ENCODE results near the gene MEGF6.

Gene MEGF6

DNA sequence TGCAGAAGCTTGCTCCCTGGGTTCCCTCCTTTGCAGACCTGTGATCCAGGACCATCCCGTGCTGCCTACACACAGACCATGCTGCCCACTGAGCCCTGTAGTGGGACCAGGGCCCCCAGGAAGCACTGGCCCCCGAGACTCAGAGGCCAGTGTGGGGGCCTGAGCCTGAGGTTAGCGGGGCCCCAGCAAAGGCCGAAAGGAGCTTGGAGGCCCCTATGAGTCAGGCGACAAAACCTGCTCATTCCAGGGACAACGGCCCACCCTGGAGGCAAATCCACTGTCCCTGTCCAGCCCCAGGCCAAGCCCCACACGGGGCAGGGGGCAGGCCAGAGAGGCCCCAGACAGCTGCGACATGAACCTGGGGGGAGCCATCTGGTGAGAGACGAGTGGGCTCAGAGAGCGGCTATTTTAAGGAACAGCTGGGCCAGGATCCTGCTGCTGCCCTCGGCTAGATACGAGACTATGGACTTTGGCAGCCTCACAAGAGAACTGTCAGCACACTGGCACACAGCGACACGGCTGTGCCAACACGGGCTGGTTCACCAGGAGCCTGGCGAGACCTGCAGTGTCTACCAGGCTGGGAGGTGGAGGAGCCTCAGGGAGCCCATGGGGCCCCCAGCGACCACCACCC lies 82.1 kb downstream of the MEGF6 start:
- Mint-ChIP-seq H3K27ac (no peak overlapping the region), H3K4me3 (peak overlapping the region; percentile 1), H3K9me3 (no peaks in the 10 kb centered on the region), H3K27me3 (no peaks in the 10 kb centered on the region), H3K4me1 (peaks cover 18% of the 10 kb centered on the region), H3K36me3 (no peaks in the 10 kb centered on the region)

DNA sequence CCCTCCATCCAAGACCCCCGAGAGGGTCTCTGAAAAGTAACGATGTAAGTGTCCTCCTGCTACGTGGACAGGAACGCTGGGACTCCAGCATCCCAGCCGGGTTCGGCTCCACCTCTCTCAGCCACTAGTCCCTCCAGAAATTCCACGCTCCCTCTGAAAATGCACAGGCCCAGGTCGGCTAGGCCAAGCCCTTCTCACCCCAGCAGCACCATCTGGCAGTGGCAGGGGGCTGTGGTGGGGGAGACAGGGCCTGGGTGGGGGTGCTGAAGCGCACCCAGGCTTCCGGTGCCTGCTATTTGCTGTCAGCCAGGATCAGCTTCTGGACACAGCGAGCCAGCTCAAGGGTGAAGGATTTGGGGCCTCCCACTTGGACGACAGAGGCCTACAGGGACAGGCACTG lies 83.5 kb downstream of the MEGF6 start:
- no peaks in the 10 kb centered on the region for H3K9me3 Mint-ChIP-seq
- peaks cover 18% of the 10 kb centered on the region for H3K4me1 Mint-ChIP-seq
- no peak overlapping the region for H3K27ac Mint-ChIP-seq
- H3K36me3 Mint-ChIP-seq = no peaks in the 10 kb centered on the region
- no peaks in the 10 kb centered on the region for H3K27me3 Mint-ChIP-seq
- no peak overlapping the region for H3K4me3 Mint-ChIP-seq

DNA sequence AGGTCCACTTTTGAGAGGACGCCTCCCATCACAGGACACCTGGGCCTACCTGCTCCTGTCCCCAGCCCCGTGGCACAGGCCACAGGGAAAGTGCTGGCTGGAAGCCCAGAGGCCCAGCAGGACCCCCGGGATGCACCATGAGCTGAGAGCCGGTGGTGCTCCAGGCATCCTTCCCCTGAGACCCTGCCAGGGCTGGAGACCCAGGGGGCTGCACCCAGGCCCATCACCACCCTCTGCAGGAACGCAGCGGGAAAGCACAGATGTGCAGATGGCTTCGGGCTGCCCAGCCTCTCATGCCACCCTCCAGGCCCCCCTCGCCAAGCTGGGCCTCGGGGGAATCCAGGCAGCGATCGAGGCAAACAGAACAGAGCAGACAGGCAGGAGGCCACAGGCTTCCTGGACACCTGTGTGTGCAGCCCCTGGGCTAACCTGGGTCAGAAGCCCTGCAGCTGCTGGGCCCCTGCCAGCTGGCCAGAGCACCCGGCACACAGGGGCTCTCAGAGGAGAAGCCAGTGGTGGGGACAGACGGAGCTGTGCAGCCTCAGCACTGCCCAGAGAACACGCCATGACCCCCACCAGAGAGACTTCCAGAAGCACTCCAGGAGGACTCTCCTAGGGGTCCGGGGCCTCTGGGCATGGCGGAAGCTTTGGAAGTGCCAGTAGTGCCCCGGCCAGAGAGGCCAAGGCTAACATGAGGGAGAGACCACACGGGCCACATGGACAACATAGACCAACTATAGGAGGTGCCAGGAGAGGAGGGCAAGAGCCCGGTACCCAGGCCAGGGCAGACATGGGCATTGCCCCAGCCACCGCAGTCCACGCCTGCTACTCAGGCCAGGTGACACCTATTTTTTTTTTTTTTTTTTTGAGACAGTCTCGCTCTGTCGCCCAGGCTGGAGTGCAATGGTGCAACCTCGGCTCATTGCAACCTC lies 85.5 kb downstream of the MEGF6 start:
- H3K9me3 Mint-ChIP-seq = no peaks in the 10 kb centered on the region
- H3K36me3 Mint-ChIP-seq = no peaks in the 10 kb centered on the region
- no peaks in the 10 kb centered on the region for H3K27me3 Mint-ChIP-seq
- no peak overlapping the region for H3K27ac Mint-ChIP-seq
- H3K4me3 Mint-ChIP-seq = no peak overlapping the region
- H3K4me1 Mint-ChIP-seq = peaks cover 14% of the 10 kb centered on the region

DNA sequence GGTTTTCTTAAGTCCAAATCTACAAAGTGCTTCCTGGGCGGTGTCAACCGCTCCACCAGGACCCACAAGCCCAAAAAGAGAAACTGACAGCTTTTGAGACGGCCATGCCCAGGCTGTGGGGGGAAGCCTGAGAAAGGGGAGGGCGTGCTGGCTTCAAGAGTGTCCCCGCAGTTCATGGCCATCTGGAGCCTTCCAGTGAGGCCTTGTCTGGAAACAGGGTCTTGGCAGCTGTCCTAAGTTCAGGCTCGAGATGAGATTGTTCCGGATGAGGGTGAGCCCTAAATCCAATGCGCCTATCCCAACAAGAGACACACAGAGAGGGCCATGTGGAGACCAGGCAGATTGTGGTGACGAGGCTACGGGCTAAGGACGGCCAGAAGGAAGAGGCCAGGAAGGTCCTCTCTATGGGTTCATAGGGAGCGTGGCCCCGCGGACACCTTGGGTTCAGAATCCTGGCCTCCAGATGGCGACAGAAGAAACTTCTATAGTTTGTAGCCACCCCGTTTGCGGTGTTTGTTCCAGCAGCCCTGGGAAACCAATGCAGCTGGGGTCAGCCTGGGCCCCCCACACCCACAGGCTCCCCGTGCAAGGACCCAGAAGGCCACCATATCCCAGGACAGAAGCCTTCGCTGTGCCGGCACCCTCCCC lies 86.6 kb downstream of the MEGF6 start:
- Mint-ChIP-seq H3K4me1 (peaks cover 7% of the 10 kb centered on the region), H3K36me3 (no peaks in the 10 kb centered on the region), H3K27ac (no peak overlapping the region), H3K9me3 (no peaks in the 10 kb centered on the region), H3K27me3 (no peaks in the 10 kb centered on the region), H3K4me3 (no peak overlapping the region)

DNA sequence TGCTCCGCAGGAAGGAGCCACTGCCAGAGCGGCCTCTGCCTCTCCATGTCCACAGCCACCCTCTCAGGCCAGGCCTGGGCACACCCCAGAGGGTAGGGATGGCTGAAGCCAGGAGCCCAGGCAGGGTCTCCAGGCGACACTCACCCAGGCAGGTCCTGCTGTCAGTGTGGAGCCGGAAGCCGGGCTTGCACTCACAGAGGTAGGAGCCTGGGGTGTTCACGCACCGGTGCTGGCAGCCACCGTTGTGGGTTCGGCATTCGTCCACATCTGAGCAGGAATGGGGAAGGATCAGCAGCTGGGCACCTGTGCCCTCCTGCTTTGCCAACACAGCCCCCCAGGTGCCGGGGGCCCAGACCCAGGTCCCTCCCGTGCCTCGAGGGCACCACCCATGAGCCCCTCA lies 87.3 kb downstream of the MEGF6 start:
- H3K9me3 Mint-ChIP-seq = no peaks in the 10 kb centered on the region
- H3K27me3 Mint-ChIP-seq = no peaks in the 10 kb centered on the region
- no peak overlapping the region for H3K27ac Mint-ChIP-seq
- no peaks in the 10 kb centered on the region for H3K36me3 Mint-ChIP-seq
- H3K4me1 Mint-ChIP-seq = peaks cover 7% of the 10 kb centered on the region
- H3K4me3 Mint-ChIP-seq = no peak overlapping the region

DNA sequence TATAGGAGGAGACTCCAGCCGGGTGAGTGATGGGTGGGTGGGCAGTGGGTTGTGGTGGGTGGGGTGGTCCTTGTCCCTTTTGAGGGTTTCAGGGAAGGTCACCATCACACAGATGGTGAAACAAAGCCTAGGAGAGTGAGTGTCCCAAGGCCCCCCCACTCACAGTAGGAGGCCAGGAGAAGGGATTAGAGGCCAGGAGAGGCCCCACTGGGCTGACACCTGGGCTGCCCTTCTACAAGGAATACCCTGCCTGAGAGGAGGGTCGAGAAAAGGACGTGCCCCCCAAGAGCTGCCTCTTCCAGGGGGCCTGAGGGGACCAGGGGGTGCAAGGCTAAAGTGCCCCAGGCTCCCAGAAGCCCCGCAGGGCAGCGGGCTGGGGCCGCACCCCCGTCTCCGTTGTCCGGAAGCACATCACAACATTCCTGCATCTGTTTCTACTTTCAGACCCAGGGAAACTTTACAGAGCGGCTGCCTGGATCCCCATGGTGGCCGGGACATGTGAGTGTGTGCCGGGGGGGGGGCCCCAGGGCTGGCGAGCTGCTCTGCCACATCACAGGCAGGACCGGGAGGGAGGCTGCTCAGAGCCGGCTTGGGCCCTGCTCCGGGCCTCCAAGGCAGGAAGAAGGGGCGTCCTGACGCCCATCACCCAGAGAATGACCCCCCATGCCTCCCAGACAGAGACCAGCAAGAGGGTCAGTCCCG lies 88.6 kb downstream of the MEGF6 start:
- Mint-ChIP-seq H3K27me3 (no peaks in the 10 kb centered on the region), H3K27ac (no peak overlapping the region), H3K4me1 (no peaks in the 10 kb centered on the region), H3K36me3 (no peaks in the 10 kb centered on the region), H3K4me3 (no peak overlapping the region), H3K9me3 (no peaks in the 10 kb centered on the region)

DNA sequence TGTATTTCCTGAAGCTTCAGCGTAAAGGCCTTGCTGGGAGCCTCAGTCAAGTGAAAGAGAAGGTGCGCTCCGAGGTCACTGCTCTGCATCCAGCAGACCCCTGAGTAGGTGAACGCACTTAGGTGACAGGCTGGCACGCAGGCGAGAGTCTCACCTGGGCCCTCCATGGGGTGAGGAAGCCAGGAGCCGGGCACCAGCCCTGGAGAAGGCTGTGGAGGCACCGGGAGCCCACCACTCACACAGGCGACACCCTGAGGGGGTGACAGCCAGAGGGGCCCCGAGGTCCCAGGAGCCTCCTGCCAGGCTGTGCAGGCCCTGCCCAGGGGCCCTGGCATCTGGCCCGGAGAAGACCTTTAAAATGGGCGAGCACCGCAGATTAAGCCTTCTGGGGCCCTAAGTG lies 89.2 kb downstream of the MEGF6 start:
- Mint-ChIP-seq H3K27me3 (no peaks in the 10 kb centered on the region), H3K4me1 (no peaks in the 10 kb centered on the region), H3K9me3 (no peaks in the 10 kb centered on the region), H3K27ac (no peak overlapping the region), H3K4me3 (no peak overlapping the region), H3K36me3 (no peaks in the 10 kb centered on the region)

DNA sequence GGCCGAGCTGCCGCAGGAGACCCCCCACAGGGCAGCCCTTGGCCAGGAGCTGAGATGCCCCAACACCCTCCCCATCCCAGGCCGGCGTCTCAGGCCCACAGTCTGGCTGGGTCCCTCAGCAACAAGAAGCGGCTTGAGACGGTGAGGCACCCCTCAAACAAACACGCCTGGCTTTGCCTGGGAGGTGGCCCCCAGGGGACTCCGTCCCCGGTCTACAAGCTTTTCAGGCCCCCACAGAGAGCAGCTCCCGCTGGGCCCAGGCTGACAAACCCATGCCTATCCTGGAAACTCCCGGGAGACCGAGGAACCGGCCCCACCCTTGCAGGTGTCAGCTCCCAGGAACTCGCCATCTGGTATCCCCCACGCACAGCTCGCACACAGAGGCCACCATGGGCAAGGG lies 89.9 kb downstream of the MEGF6 start:
- H3K9me3 Mint-ChIP-seq = no peaks in the 10 kb centered on the region
- no peak overlapping the region for H3K4me3 Mint-ChIP-seq

DNA sequence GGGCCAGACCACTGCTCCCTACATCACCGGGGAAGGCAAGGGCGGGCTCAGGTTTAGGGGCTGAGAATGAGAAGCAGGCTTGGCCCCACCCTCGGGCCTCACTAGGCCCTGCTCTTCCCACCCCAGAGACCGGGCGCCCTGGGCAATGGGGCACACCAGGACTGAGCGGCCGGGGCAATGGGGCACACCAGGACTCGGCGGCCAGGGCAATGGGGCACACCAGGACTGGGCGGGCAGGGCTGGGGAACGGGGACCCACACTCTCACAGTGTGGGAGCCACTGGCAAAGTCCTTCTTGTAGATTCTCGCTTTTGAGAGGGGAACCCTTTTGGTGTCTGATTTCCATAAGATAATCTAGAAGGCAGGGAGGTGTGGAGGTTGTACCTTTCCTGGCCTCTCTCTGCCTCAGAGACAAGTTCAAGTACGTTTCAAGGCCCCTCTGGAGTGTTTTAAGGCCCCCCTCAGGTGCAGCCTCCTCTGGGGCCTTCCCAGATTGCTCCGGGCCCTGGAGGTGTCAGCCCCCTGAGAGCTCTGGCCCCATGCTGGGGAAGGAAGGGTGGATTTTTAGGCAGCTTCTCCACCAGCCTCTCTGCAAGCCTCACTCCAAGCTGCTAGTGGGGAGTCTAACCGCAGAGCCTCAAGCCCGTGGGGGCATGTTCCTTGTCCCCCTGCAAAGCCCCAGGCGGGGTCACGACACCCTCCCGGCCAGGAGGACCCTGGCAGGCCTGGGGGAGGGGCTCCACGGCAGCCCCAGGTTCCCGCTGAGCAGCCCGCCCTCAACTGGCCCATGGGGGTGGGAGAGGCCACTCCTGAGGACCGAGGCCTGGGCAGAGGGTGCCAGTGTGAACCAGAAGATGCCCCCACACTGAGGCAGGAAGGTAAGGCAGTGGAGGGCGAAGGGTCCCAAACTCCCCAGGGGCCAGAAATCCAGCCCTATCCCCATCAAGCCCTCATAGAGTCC lies 90.6 kb downstream of the MEGF6 start:
- no peaks in the 10 kb centered on the region for H3K27me3 Mint-ChIP-seq
- H3K4me1 Mint-ChIP-seq = no peaks in the 10 kb centered on the region
- no peak overlapping the region for H3K27ac Mint-ChIP-seq
- H3K9me3 Mint-ChIP-seq = no peaks in the 10 kb centered on the region
- no peaks in the 10 kb centered on the region for H3K36me3 Mint-ChIP-seq
- H3K4me3 Mint-ChIP-seq = no peak overlapping the region

More for the DNA sequence above, 89.9 kb downstream of the MEGF6 start:
- H3K27me3 Mint-ChIP-seq = no peaks in the 10 kb centered on the region
- no peaks in the 10 kb centered on the region for H3K36me3 Mint-ChIP-seq
- no peak overlapping the region for H3K27ac Mint-ChIP-seq
- no peaks in the 10 kb centered on the region for H3K4me1 Mint-ChIP-seq

DNA sequence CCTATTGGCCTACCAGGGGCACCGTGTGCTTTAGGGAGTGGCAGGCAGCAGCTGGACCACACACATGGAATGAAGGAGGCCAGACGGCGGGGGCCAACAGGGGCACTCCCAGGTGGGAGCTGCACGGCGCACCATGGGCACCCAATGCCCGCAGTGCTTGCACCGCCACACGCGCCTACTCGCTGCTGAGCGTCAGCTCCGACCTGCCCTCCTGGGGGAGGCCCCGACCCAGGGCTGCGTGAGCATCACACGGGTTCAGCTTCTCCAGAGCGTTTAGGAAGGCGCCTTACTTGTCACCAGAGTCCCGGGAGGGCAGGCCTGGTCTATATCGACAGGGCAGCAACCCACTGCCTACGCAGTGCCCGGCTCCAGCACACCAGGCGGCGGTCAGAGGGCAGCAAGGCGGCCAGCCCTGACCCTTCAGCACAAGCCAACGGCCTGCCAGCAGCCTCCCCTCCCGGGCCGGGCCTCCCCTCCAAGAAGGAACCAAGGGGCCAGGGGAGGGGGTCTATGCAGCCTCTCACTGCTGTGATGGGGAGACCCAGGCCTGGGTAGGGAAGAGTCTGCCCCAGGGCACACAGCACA lies 91.9 kb downstream of the MEGF6 start:
- no peaks in the 10 kb centered on the region for H3K27me3 Mint-ChIP-seq
- H3K4me3 Mint-ChIP-seq = no peak overlapping the region
- no peaks in the 10 kb centered on the region for H3K36me3 Mint-ChIP-seq
- H3K4me1 Mint-ChIP-seq = no peaks in the 10 kb centered on the region
- H3K27ac Mint-ChIP-seq = no peak overlapping the region
- no peaks in the 10 kb centered on the region for H3K9me3 Mint-ChIP-seq

DNA sequence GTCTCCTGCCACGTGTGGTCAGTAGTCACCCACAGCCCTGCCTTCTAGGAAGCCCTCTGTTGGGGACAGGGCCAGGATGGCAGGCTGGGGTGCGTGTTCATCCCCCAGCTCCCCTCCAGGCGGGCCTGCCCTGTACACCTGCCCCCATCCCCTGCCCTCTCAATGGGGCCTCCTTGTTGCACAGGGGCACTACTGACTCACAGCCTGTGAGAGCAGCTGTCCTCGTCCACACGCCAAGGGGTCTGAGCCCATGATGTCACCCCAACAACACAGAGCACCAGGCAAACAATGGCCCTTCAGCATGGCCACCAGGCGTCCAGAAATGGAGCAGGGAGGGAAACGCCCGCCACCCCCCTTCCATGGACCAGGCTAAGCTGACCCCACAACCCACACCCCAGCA lies 92.6 kb downstream of the MEGF6 start:
- Mint-ChIP-seq H3K9me3 (no peaks in the 10 kb centered on the region), H3K36me3 (no peaks in the 10 kb centered on the region), H3K27me3 (no peaks in the 10 kb centered on the region), H3K4me3 (no peak overlapping the region), H3K27ac (no peak overlapping the region), H3K4me1 (no peaks in the 10 kb centered on the region)

DNA sequence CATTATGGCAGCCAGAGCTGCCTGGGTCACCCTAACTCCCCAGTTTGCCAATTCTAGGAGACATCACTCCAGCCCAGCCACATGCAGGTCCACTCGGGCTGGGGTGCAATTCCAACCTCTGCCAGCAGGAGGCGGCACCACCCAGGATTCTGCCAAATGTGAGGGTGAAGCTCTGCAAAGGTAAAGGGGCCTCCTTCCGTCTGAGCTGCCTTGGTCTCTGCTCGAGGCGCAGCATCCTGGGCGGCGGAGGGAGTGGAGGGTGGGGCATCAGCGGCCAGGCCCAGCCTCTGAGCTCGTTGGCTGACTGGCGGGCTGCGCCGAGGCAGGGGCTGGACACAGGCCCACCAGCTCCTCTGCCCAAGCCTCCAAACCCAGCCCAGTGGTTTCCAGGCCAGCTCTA lies 93.1 kb downstream of the MEGF6 start:
- Mint-ChIP-seq H3K36me3 (no peaks in the 10 kb centered on the region), H3K27ac (no peak overlapping the region), H3K27me3 (no peaks in the 10 kb centered on the region), H3K4me1 (no peaks in the 10 kb centered on the region), H3K4me3 (no peak overlapping the region), H3K9me3 (no peaks in the 10 kb centered on the region)

DNA sequence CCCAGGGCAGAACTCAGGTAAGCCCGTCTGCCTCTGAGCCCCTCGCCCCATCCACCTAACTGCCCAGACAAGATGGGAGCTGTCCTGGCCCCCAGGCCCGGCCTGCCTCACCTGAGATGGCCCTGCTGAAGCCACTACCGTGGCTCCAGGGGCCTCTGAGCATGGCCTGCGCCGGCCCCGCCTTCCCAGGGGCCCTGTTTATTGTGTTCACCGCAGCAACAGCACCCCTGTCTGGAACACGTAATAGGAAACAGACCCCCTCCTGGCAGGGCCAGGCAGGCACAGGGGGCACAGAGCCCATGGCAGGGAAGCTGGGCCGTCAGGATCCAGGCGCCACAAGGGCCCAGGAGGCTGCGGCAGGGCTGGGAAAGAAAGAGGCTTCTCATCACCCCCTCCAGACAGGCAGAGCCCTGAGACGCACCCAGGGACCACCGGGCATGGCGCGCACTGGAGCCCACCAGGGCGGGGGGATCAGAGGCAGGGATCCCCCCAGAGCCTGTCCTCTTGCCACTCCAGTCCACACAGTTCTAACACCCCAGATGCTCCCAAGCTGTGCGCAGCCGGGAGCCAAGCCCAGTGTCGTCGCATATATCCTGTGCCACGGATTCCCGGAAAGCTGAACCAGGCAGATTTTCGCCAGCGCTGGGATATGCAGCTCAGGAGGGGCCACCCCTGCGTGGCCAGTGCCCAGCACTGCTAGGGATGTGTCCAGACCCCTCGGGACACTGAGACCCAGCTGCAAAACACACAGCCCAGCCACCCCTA lies 94.2 kb downstream of the MEGF6 start:
- no peaks in the 10 kb centered on the region for H3K9me3 Mint-ChIP-seq
- H3K4me3 Mint-ChIP-seq = no peak overlapping the region
- no peaks in the 10 kb centered on the region for H3K27me3 Mint-ChIP-seq
- no peak overlapping the region for H3K27ac Mint-ChIP-seq
- no peaks in the 10 kb centered on the region for H3K36me3 Mint-ChIP-seq
- no peaks in the 10 kb centered on the region for H3K4me1 Mint-ChIP-seq

DNA sequence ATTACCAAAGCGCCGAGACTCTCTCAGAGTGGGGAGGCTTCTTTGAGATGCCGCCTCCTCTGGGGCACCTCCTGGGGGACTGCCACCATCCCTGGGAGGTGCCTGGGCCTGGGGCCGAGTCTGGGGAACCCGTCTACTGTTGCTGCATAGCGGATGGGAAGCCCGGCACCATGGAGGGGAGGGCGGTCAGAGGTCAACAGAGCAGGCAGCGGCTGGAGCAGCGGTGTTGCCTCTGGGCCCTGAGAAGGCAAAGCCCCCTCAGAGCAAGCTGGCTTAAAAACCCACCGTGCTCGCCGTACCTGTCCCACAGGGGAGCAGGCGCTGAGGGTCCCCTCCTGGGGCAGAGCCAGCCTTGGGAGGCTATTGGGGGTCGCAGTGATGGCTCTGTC lies 94.8 kb downstream of the MEGF6 start:
- Mint-ChIP-seq H3K27ac (no peak overlapping the region), H3K4me1 (no peaks in the 10 kb centered on the region), H3K4me3 (no peak overlapping the region), H3K27me3 (no peaks in the 10 kb centered on the region), H3K9me3 (no peaks in the 10 kb centered on the region), H3K36me3 (no peaks in the 10 kb centered on the region)
